Esophagus squamous epithelium (tissue), 4 donors: ENCODE data around the gene SLX9.

Experiments
- CTCF ChIP-seq, 6 experiments: fragments of 450-650 bp in 4 of 6; fragments of 200-600 bp in 2 of 6; sonication (generic) in 2 of 6; IDR thresholded peaks; one replicate each; pipeline ENCODE4 v1.5.1; 2016 to 2019; ENCODE audit warnings: antibody characterized with exemption in 6 of 6, mild to moderate bottlenecking in 4 of 6, moderate library complexity in 4 of 6
- POLR2A ChIP-seq, 4 donors: fragments of 450-650 bp; IDR thresholded peaks; one replicate each; pipeline ENCODE4 v1.6.1; 2017; ENCODE audit warnings: antibody characterized with exemption in 4 of 4, mild to moderate bottlenecking in 4 of 4, moderate library complexity in 3 of 4

GRCh38 chr21:44903689-44904088 lies 36.1 kb upstream of the SLX9 start:
- TF ChIP-seq CTCF (IDR thresholded peaks at IDR 0.05) (no peak), POLR2A (IDR thresholded peaks at IDR 0.05) (no peak)
